Liver (tissue), 3 donors: ENCODE data around the gene CYTH2.

ENCODE experiments used
- EGR1 ChIP-seq, 2 donors: IDR thresholded peaks; 2 replicates each; pipeline ENCODE4 v1.6.1; 2016 to 2018; ENCODE audit warnings: antibody characterized with exemption in 2 of 2, low read depth in 2 of 2
- GABPA ChIP-seq, 2 donors: IDR thresholded peaks in 1 of 2; conservative IDR thresholded peaks in 1 of 2; 2 replicates each; pipeline ENCODE4 v1.6.1; 2016; ENCODE audit warnings: antibody characterized with exemption in 2 of 2, mild to moderate bottlenecking in 1 of 2, moderate library complexity in 1 of 2
- HNF4A ChIP-seq, 2 donors: conservative IDR thresholded peaks; 2 replicates each; pipeline ENCODE4 v1.6.1; 2016; ENCODE audit warnings: antibody characterized with exemption in 2 of 2, mild to moderate bottlenecking in 2 of 2
- JUND ChIP-seq, 2 donors: IDR thresholded peaks; 2 replicates each; pipeline ENCODE4 v1.6.1; 2016; ENCODE audit warnings: antibody characterized with exemption in 2 of 2
- RAD21 ChIP-seq, 2 donors: IDR thresholded peaks; 2 replicates each; pipeline ENCODE4 v1.6.1; 2016; ENCODE audit warnings: antibody characterized with exemption in 2 of 2, mild to moderate bottlenecking in 2 of 2
- REST ChIP-seq: IDR thresholded peaks from 2 replicates; pipeline ENCODE4 v1.6.1; 2016; ENCODE audit warnings: antibody characterized with exemption, mild to moderate bottlenecking
- RXRA ChIP-seq, 2 donors: IDR thresholded peaks; 2 replicates each; pipeline ENCODE4 v1.6.1; 2017 to 2018; ENCODE audit warnings: antibody characterized with exemption in 2 of 2, mild to moderate bottlenecking in 1 of 2
- YY1 ChIP-seq: IDR thresholded peaks from 2 replicates; pipeline ENCODE4 v1.6.1; 2016; ENCODE audit warnings: antibody characterized with exemption, mild to moderate bottlenecking
- TF ChIP-seq, protein P1 (sequence below): fragments of 150-350 bp; IDR thresholded peaks from 2 replicates; pipeline ENCODE4 v1.5.1; 2017; ENCODE audit warnings: improper control_type of control experiment, low read depth, low read length; ENCODE audit not compliant: missing input control
- TF ChIP-seq, protein P2 (sequence below): IDR thresholded peaks from 2 replicates; pipeline ENCODE4 v1.6.1; 2016; ENCODE audit warnings: antibody characterized with exemption
- TF ChIP-seq, protein P3 (sequence below): IDR thresholded peaks from 2 replicates; pipeline ENCODE4 v1.6.1; 2016; ENCODE audit warnings: antibody characterized with exemption
- donor health status: healthy.
- donor health status: healthy.

- TF ChIP-seq, protein P1, sequence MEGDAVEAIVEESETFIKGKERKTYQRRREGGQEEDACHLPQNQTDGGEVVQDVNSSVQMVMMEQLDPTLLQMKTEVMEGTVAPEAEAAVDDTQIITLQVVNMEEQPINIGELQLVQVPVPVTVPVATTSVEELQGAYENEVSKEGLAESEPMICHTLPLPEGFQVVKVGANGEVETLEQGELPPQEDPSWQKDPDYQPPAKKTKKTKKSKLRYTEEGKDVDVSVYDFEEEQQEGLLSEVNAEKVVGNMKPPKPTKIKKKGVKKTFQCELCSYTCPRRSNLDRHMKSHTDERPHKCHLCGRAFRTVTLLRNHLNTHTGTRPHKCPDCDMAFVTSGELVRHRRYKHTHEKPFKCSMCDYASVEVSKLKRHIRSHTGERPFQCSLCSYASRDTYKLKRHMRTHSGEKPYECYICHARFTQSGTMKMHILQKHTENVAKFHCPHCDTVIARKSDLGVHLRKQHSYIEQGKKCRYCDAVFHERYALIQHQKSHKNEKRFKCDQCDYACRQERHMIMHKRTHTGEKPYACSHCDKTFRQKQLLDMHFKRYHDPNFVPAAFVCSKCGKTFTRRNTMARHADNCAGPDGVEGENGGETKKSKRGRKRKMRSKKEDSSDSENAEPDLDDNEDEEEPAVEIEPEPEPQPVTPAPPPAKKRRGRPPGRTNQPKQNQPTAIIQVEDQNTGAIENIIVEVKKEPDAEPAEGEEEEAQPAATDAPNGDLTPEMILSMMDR = no peak
- TF ChIP-seq RAD21 (IDR thresholded peaks at IDR 0.05) = no peak
- no peak for TF ChIP-seq REST
- no peak for TF ChIP-seq JUND (IDR thresholded peaks at IDR 0.05)
- TF ChIP-seq, protein P2, sequence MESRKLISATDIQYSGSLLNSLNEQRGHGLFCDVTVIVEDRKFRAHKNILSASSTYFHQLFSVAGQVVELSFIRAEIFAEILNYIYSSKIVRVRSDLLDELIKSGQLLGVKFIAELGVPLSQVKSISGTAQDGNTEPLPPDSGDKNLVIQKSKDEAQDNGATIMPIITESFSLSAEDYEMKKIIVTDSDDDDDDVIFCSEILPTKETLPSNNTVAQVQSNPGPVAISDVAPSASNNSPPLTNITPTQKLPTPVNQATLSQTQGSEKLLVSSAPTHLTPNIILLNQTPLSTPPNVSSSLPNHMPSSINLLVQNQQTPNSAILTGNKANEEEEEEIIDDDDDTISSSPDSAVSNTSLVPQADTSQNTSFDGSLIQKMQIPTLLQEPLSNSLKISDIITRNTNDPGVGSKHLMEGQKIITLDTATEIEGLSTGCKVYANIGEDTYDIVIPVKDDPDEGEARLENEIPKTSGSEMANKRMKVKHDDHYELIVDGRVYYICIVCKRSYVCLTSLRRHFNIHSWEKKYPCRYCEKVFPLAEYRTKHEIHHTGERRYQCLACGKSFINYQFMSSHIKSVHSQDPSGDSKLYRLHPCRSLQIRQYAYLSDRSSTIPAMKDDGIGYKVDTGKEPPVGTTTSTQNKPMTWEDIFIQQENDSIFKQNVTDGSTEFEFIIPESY = no peak
- TF ChIP-seq YY1 = no peak
- no peak for TF ChIP-seq RXRA (IDR thresholded peaks at IDR 0.05)
- TF ChIP-seq GABPA (IDR thresholded peaks at IDR 0.05 in 1 of 2, conservative IDR thresholded peaks at IDR 0.05 in 1 of 2) = no peak
- TF ChIP-seq HNF4A (conservative IDR thresholded peaks at IDR 0.05) = no peak
- TF ChIP-seq, protein P3, sequence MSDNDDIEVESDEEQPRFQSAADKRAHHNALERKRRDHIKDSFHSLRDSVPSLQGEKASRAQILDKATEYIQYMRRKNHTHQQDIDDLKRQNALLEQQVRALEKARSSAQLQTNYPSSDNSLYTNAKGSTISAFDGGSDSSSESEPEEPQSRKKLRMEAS = no peak
- TF ChIP-seq EGR1 (IDR thresholded peaks at IDR 0.05; ENCODE audit: low read depth in 2 of 2) = no peak
Measured at GRCh38 chr19:48433337-48433736, 35.8 kb upstream of the CYTH2 start.
